ENCODE measurements around the gene TRNP1. TPM values are rescaled to one million over a fixed set of nuclear protein-coding genes. Genes with fewer than 3 reads are reported as not detected.

Gene TRNP1
- total RNA-seq, 2 donors from 2014 or later: 14.3 to 21.2 TPM

GRCh38 chr1:27037518-27037917 lies 44.0 kb downstream of the TRNP1 start:
- no peak overlapping the region for H3K4me3 ChIP-seq (ENCODE audit: low read length)

DNA sequence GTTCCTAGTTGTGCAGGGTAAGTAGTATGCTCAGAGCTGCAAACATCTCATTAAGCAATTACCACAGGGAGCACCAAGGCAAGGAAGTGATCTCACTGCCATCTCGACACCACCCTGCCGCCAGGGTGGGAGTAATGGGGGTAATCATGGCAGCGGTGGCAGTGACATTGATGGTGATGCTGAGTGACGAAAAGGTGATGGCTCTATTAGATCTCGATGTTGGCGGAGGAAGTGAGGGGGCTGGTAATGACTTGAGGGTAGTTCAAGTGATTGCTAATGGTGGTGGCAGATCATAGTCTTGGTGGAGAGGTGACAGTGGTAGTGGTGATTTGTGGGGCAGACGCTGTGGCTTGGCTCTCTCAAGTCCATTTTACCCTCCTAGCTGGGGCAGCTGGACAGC lies 44.5 kb downstream of the TRNP1 start:
- Mint-ChIP-seq H3K27ac (no peak overlapping the region), H3K9me3 (no peaks in the 10 kb centered on the region)
- no peak overlapping the region for H3K27ac ChIP-seq (ENCODE audit: low read depth, low read length)

More at GRCh38 chr1:27037518-27037917, 44.0 kb downstream of the TRNP1 start:
- Mint-ChIP-seq H3K36me3 (ENCODE audit: low read depth) (no peaks in the 10 kb centered on the region), H3K9me3 (no peaks in the 10 kb centered on the region), H3K27me3 (ENCODE audit: insufficient read depth) (no peaks in the 10 kb centered on the region), H3K4me1 (peaks cover 10% of the 10 kb centered on the region), H3K27ac (no peak overlapping the region), H3K4me3 (no peak overlapping the region)
- H3K27ac ChIP-seq (ENCODE audit: low read depth, low read length): no peak overlapping the region
- no peak for DNase-seq
- H3K9me3 ChIP-seq (ENCODE audit: control insufficient read depth, low read length): no peaks in the 10 kb centered on the region
- 93 to 95% methylated on average over 5 to 10 of the region's 10 CpGs for WGBS, 2 experiments (ENCODE audit: insufficient coverage in 1 of 2, insufficient read length in 1 of 2)
- TF ChIP-seq CTCF (conservative IDR thresholded peaks at IDR 0.05): no peak
- H3K4me1 ChIP-seq (ENCODE audit: control insufficient read depth, insufficient read depth, low read length): no peaks in the 10 kb centered on the region
- H3K27me3 ChIP-seq (ENCODE audit: control insufficient read depth, insufficient read depth, low read length, poor library complexity, severe bottlenecking): no peaks in the 10 kb centered on the region
- no peak overlapping the region for H3K9ac ChIP-seq (ENCODE audit: extremely low read depth, low read length, poor library complexity, severe bottlenecking)
- H3K36me3 ChIP-seq (ENCODE audit: control insufficient read depth, insufficient read depth, low read length): no peaks in the 10 kb centered on the region

GRCh38 chr1:27042670-27043069 lies 49.2 kb downstream of the TRNP1 start:
- H3K27ac Mint-ChIP-seq: no peak overlapping the region
- no peaks in the 10 kb centered on the region for H3K9me3 Mint-ChIP-seq
- H3K27ac ChIP-seq (ENCODE audit: low read depth, low read length): no peak overlapping the region
- H3K36me3 ChIP-seq (ENCODE audit: control insufficient read depth, insufficient read depth, low read length): no peaks in the 10 kb centered on the region
- no peaks in the 10 kb centered on the region for H3K9me3 ChIP-seq (ENCODE audit: control insufficient read depth, low read length)
- H3K27me3 ChIP-seq (ENCODE audit: control insufficient read depth, insufficient read depth, low read length, poor library complexity, severe bottlenecking): no peaks in the 10 kb centered on the region
- no peaks in the 10 kb centered on the region for H3K27me3 Mint-ChIP-seq (ENCODE audit: insufficient read depth)
- H3K36me3 Mint-ChIP-seq (ENCODE audit: low read depth): no peaks in the 10 kb centered on the region
- no peak for TF ChIP-seq CTCF (conservative IDR thresholded peaks at IDR 0.05)
- peaks cover 15% of the 10 kb centered on the region for H3K4me1 Mint-ChIP-seq
- no peaks in the 10 kb centered on the region for H3K4me1 ChIP-seq (ENCODE audit: control insufficient read depth, insufficient read depth, low read length)
- 80% methylated on average over 7 of the region's 7 CpGs; no CpG with 5 or more reads in 1 of the 2 experiments for WGBS, 2 experiments (ENCODE audit: insufficient coverage in 1 of 2, insufficient read length in 1 of 2)
- no peak overlapping the region for H3K4me3 ChIP-seq (ENCODE audit: low read length)
- no peak overlapping the region for H3K4me3 Mint-ChIP-seq
- no peak overlapping the region for H3K9ac ChIP-seq (ENCODE audit: extremely low read depth, low read length, poor library complexity, severe bottlenecking)
- no peak for DNase-seq

More for the DNA sequence above, 44.5 kb downstream of the TRNP1 start:
- WGBS, 2 experiments (ENCODE audit: insufficient coverage in 1 of 2, insufficient read length in 1 of 2): 84 to 92% methylated on average over 5 to 7 of the region's 7 CpGs
- H3K9ac ChIP-seq (ENCODE audit: extremely low read depth, low read length, poor library complexity, severe bottlenecking): no peak overlapping the region
- no peaks in the 10 kb centered on the region for H3K36me3 ChIP-seq (ENCODE audit: control insufficient read depth, insufficient read depth, low read length)
- H3K4me1 ChIP-seq (ENCODE audit: control insufficient read depth, insufficient read depth, low read length): no peaks in the 10 kb centered on the region
- DNase-seq: no peak
- Mint-ChIP-seq H3K4me3 (no peak overlapping the region), H3K4me1 (peaks cover 10% of the 10 kb centered on the region), H3K27me3 (ENCODE audit: insufficient read depth) (no peaks in the 10 kb centered on the region), H3K36me3 (ENCODE audit: low read depth) (no peaks in the 10 kb centered on the region)
- H3K27me3 ChIP-seq (ENCODE audit: control insufficient read depth, insufficient read depth, low read length, poor library complexity, severe bottlenecking): no peaks in the 10 kb centered on the region
- H3K9me3 ChIP-seq (ENCODE audit: control insufficient read depth, low read length): no peaks in the 10 kb centered on the region
- TF ChIP-seq CTCF (conservative IDR thresholded peaks at IDR 0.05): no peak
- no peak overlapping the region for H3K4me3 ChIP-seq (ENCODE audit: low read length)

Data from endodermal cell (in vitro differentiated cells).